Measurements from ENCODE around the gene MMP25. TPM values are rescaled to one million over a fixed set of nuclear protein-coding genes. Genes with fewer than 3 reads are reported as not detected.
A peak's percentile ranks its signal among the peaks of the same experiment; 100 is the strongest.

The MMP25 gene
- total and polyA plus RNA-seq, 9 of the 15 experiments (the other 6 are each of a cell fraction or from before 2014, with no cell fraction given) = 0.03 to 0.04 TPM; not detected in 7

DNA sequence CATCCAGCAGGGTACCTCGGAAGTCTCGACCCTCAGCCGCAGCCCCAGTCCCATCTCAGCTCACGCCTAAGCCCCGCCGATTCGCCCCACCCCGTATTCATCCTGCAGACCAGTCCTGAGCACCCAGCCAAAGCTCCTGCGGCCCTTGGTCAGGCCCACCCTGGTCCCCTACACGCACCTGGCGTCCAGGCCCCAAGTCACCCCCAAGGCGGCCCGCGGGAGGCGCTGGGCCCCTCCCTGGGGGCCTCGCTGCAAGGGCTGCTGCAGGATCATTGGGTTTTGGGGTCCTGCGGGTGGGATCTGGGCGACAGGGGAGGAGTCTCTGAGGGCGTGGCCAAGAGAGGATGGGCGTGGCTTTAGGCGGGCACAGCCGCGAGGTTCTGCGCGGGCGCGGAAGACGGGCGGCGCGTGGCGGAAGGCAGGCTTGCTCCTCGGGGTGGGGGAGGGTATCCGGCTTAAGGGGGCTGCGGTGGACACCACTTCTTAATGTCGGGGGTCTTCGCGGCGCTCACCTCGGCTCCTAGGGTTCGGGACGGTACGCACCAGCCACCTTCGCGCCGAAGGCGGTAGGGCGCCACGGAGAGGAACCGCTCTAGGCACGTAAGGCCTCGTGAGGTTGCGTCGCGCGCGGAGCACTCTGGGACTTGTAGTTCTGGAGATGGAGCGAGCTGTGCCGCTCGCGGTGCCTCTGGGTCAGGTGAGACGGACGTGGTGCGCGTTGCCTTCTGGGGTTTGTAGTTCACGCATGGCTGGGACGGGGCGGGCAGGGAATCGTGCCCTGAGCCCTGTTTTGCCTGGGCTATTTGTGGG, 22.5 kb upstream of the MMP25 start, which contains the start of the genes HCFC1R1 and THOC6 (continued):
- TF ChIP-seq TAF1 (IDR thresholded peaks at IDR 0.05; ENCODE audit: control insufficient read depth, extremely low read depth, insufficient read depth, low read length, severe bottlenecking) = peak; percentile 52
- peak; percentile 97 for TF ChIP-seq CEBPG (CRISPR knock-in tag; IDR thresholded peaks at IDR 0.05)
- TF ChIP-seq CEBPG (tag; conservative IDR thresholded peaks at IDR 0.05 in 1 of 2, IDR thresholded peaks at IDR 0.05 in 1 of 2) = 0 out of 4 replicates have a peak, but pooled peaks of 1 of the 2 experiments have one; percentile 17
- TF ChIP-seq ZNF77 (CRISPR knock-in tag; IDR thresholded peaks at IDR 0.05) = 0 out of 2 replicates have a peak, but pooled peaks have one; percentile 25
- no peak for TF ChIP-seq BMI1 (IDR thresholded peaks at IDR 0.05; ENCODE audit: low read length)
- TF ChIP-seq NCOA4 (IDR thresholded peaks at IDR 0.05; ENCODE audit: partially characterized antibody) = no peak
- TF ChIP-seq ZC3H11A (IDR thresholded peaks at IDR 0.05; ENCODE audit: low read depth, low read length) = no peak
- no peak for TF ChIP-seq NELFE (IDR thresholded peaks at IDR 0.05; ENCODE audit: insufficient read depth, insufficient read length)
- TF ChIP-seq BCL6 (CRISPR knock-in tag; IDR thresholded peaks at IDR 0.05) = no peak
- TF ChIP-seq SMAD1 (IDR thresholded peaks at IDR 0.05; ENCODE audit: low read depth, low read length, partially characterized antibody) = peak; percentile 79
- peak; percentile 33; the same call in 1 of the 2 replicates for TF ChIP-seq KLF13 (tag; IDR thresholded peaks at IDR 0.05; ENCODE audit: borderline replicate concordance, low read depth)
- TF ChIP-seq, protein P1, sequence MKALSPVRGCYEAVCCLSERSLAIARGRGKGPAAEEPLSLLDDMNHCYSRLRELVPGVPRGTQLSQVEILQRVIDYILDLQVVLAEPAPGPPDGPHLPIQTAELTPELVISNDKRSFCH (CRISPR knock-in tag; IDR thresholded peaks at IDR 0.05) = no peak
- TF ChIP-seq, protein P1 (tag; IDR thresholded peaks at IDR 0.05) = peak; percentile 83
- TF ChIP-seq TEAD1 (CRISPR knock-in tag; IDR thresholded peaks at IDR 0.05) = peak; percentile 56; a peak in 2 of 4 replicates
- peak; percentile 90 for TF ChIP-seq CREB1 (IDR thresholded peaks at IDR 0.05)
- peak; percentile 93 for TF ChIP-seq CREB1 (CRISPR knock-in tag; IDR thresholded peaks at IDR 0.05)
- no peak for TF ChIP-seq SRSF1 (IDR thresholded peaks at IDR 0.05; ENCODE audit: low read depth, low read length)
- TF ChIP-seq, protein P2, sequence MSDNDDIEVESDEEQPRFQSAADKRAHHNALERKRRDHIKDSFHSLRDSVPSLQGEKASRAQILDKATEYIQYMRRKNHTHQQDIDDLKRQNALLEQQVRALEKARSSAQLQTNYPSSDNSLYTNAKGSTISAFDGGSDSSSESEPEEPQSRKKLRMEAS (CRISPR knock-in tag; IDR thresholded peaks at IDR 0.05) = peak; percentile 96
- TF ChIP-seq MAFG (tag; conservative IDR thresholded peaks at IDR 0.05) = no peak
- TF ChIP-seq MIER1 (IDR thresholded peaks at IDR 0.05; ENCODE audit: low read depth) = 0 out of 2 replicates have a peak, but pooled peaks have one; percentile 52
- TF ChIP-seq NR2C1 (IDR thresholded peaks at IDR 0.05) = peak; percentile 82
- TF ChIP-seq NR2C1 (tag; IDR thresholded peaks at IDR 0.05) = peak; percentile 95
- peak; percentile 95 for TF ChIP-seq SUPT5H (IDR thresholded peaks at IDR 0.05)
- no peak for TF ChIP-seq SMARCE1 (IDR thresholded peaks at IDR 0.05)
- peak; percentile 48; the same call in 1 of the 2 replicates for TF ChIP-seq ZNF263 (CRISPR knock-in tag; IDR thresholded peaks at IDR 0.05; ENCODE audit: borderline replicate concordance)
- TF ChIP-seq PHB (CRISPR knock-in tag; IDR thresholded peaks at IDR 0.05) = no peak
- peak; percentile 29 for TF ChIP-seq PRPF4 (IDR thresholded peaks at IDR 0.05; ENCODE audit: insufficient read depth, low read depth, low read length, poor library complexity, severe bottlenecking)
- TF ChIP-seq POLR2AphosphoS2 (IDR thresholded peaks at IDR 0.05; ENCODE audit: low read length) = peak; percentile 96

All from K562 (cell line).